Spleen (tissue), 7 donors: ENCODE measurements around the gene GPATCH1.
"Not testable (repeated sequence)": the region's sequence is repeated elsewhere in the genome, so short reads cannot be mapped to it uniquely, and the experiment has no call there.

Experiments
- CTCF ChIP-seq, 11 experiments: fragments of 200-600 bp in 7 of 11; fragments of 450-650 bp in 4 of 11; sonication (generic) in 4 of 11; IDR thresholded peaks in 8 of 11; conservative IDR thresholded peaks in 3 of 11; 1 replicate in 7 of 11; 2 replicates in 4 of 11; pipeline versions ENCODE4 v1.4.0 to v1.8.0; 2016 to 2021; ENCODE audit warnings: antibody characterized with exemption in 11 of 11, inconsistent platforms in 4 of 11, mild to moderate bottlenecking in 1 of 11
- POLR2A ChIP-seq, 3 donors: fragments of 450-650 bp; IDR thresholded peaks; one replicate each; pipeline ENCODE4 v1.5.1; 2017; ENCODE audit warnings: antibody characterized with exemption in 3 of 3, mild to moderate bottlenecking in 1 of 3
- POLR2AphosphoS5 ChIP-seq, 3 donors: sonication (generic); formaldehyde crosslinking; IDR thresholded peaks; one replicate each; pipeline ENCODE4 v1.5.1; 2017; ENCODE audit warnings: antibody characterized with exemption in 3 of 3
- donor health status: DM: no; HTN: no; CAD: no; lungs with moderate emphysema.
- donor health status: DM: no; HTN: no; CAD: no.
- donor health status: DM: no; HTN: no; CAD: no.

GRCh38 chr19:33041828-33042160, 39.2 kb upstream of the GPATCH1 start:
- not testable (repeated sequence) for TF ChIP-seq POLR2A (IDR thresholded peaks at IDR 0.05); CTCF (IDR thresholded peaks at IDR 0.05 in 8 of 11, conservative IDR thresholded peaks at IDR 0.05 in 3 of 11); POLR2AphosphoS5 (IDR thresholded peaks at IDR 0.05)
